ENCODE results near the gene NOTUM. TPM values are rescaled to one million over a fixed set of nuclear protein-coding genes. Genes with fewer than 3 reads are reported as not detected.

The NOTUM gene
- total and polyA plus RNA-seq, 9 of the 15 experiments (the other 6 are each of a cell fraction or from before 2014, with no cell fraction given), result 0.03 to 14.0 (median 4.1) TPM

DNA sequence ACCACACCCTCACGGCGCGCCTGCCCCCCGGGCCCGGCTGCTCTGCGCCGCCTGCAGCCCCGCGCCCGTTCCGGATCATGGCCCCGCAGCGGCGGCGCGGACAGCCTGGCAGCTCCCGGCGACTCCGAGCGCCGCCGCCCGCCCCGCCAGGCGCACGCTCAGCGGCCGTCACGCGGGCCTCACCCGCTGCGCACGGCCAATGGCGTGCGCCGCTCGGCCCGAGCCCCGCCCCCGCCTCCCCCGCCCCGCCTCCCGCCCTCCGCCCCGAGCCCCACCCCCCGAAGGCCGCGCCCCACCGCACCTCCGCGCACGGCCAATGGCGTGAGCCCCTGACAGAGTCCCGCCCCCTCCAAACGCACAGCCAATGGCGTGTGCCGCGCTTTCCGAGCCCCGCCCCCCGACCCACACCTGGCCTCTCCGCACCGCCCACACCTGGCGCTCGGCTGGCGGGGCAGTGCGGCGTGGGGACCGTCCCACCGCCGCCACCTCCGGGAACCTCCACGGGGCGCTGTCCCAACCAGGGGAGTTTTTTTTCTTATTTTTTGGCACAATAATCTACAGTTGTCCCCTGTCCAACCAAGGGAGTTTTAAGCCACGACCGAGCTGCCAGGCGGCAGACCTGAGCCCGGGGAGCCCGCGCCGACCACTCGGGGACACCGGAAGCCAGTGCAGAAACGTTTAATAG, 49.6 kb downstream of the NOTUM start, which contains the start of gene PCYT2 (continued):
- TF ChIP-seq, protein P1, sequence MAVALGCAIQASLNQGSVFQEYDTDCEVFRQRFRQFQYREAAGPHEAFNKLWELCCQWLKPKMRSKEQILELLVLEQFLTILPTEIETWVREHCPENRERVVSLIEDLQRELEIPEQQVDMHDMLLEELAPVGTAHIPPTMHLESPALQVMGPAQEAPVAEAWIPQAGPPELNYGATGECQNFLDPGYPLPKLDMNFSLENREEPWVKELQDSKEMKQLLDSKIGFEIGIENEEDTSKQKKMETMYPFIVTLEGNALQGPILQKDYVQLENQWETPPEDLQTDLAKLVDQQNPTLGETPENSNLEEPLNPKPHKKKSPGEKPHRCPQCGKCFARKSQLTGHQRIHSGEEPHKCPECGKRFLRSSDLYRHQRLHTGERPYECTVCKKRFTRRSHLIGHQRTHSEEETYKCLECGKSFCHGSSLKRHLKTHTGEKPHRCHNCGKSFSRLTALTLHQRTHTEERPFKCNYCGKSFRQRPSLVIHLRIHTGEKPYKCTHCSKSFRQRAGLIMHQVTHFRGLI (CRISPR knock-in tag; IDR thresholded peaks at IDR 0.05), result no peak
- peak; percentile 63 for TF ChIP-seq PCBP1 (IDR thresholded peaks at IDR 0.05; ENCODE audit: low read depth, low read length, poor library complexity, severe bottlenecking)
- TF ChIP-seq, protein P2, sequence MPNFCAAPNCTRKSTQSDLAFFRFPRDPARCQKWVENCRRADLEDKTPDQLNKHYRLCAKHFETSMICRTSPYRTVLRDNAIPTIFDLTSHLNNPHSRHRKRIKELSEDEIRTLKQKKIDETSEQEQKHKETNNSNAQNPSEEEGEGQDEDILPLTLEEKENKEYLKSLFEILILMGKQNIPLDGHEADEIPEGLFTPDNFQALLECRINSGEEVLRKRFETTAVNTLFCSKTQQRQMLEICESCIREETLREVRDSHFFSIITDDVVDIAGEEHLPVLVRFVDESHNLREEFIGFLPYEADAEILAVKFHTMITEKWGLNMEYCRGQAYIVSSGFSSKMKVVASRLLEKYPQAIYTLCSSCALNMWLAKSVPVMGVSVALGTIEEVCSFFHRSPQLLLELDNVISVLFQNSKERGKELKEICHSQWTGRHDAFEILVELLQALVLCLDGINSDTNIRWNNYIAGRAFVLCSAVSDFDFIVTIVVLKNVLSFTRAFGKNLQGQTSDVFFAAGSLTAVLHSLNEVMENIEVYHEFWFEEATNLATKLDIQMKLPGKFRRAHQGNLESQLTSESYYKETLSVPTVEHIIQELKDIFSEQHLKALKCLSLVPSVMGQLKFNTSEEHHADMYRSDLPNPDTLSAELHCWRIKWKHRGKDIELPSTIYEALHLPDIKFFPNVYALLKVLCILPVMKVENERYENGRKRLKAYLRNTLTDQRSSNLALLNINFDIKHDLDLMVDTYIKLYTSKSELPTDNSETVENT (CRISPR knock-in tag; IDR thresholded peaks at IDR 0.05), result no peak
- TF ChIP-seq LARP7 (IDR thresholded peaks at IDR 0.05), result no peak
- TF ChIP-seq, protein P3, sequence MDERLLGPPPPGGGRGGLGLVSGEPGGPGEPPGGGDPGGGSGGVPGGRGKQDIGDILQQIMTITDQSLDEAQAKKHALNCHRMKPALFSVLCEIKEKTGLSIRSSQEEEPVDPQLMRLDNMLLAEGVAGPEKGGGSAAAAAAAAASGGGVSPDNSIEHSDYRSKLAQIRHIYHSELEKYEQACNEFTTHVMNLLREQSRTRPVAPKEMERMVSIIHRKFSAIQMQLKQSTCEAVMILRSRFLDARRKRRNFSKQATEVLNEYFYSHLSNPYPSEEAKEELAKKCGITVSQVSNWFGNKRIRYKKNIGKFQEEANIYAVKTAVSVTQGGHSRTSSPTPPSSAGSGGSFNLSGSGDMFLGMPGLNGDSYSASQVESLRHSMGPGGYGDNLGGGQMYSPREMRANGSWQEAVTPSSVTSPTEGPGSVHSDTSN (CRISPR knock-in tag; IDR thresholded peaks at IDR 0.05; ENCODE audit: low read depth), result no peak
- TF ChIP-seq, protein P3 (tag; conservative IDR thresholded peaks at IDR 0.05; ENCODE audit: low read depth), result no peak
- TF ChIP-seq JUND (IDR thresholded peaks at IDR 0.05; ENCODE audit: borderline replicate concordance, low read depth, low read length), result no peak
- no peak for TF ChIP-seq JUND (tag; IDR thresholded peaks at IDR 0.05; ENCODE audit: borderline replicate concordance, low read depth, low read length)
- TF ChIP-seq TCF7 (IDR thresholded peaks at IDR 0.05; ENCODE audit: borderline replicate concordance), result no peak
- TF ChIP-seq, protein P4, sequence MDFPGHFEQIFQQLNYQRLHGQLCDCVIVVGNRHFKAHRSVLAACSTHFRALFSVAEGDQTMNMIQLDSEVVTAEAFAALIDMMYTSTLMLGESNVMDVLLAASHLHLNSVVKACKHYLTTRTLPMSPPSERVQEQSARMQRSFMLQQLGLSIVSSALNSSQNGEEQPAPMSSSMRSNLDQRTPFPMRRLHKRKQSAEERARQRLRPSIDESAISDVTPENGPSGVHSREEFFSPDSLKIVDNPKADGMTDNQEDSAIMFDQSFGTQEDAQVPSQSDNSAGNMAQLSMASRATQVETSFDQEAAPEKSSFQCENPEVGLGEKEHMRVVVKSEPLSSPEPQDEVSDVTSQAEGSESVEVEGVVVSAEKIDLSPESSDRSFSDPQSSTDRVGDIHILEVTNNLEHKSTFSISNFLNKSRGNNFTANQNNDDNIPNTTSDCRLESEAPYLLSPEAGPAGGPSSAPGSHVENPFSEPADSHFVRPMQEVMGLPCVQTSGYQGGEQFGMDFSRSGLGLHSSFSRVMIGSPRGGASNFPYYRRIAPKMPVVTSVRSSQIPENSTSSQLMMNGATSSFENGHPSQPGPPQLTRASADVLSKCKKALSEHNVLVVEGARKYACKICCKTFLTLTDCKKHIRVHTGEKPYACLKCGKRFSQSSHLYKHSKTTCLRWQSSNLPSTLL (IDR thresholded peaks at IDR 0.05), result no peak
- no peak for TF ChIP-seq HIVEP1 (CRISPR knock-in tag; IDR thresholded peaks at IDR 0.05)
- TF ChIP-seq, protein P5, sequence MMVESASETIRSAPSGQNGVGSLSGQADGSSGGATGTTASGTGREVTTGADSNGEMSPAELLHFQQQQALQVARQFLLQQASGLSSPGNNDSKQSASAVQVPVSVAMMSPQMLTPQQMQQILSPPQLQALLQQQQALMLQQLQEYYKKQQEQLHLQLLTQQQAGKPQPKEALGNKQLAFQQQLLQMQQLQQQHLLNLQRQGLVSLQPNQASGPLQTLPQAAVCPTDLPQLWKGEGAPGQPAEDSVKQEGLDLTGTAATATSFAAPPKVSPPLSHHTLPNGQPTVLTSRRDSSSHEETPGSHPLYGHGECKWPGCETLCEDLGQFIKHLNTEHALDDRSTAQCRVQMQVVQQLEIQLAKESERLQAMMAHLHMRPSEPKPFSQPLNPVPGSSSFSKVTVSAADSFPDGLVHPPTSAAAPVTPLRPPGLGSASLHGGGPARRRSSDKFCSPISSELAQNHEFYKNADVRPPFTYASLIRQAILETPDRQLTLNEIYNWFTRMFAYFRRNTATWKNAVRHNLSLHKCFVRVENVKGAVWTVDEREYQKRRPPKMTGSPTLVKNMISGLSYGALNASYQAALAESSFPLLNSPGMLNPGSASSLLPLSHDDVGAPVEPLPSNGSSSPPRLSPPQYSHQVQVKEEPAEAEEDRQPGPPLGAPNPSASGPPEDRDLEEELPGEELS (CRISPR knock-in tag; IDR thresholded peaks at IDR 0.05; ENCODE audit: borderline replicate concordance), result no peak
- TF ChIP-seq POLR2AphosphoS5 (IDR thresholded peaks at IDR 0.05; ENCODE audit: control insufficient read depth, insufficient read depth, low read depth, low read length), result 0 out of 2 replicates have a peak, but pooled peaks have one; percentile 31
- no peak for TF ChIP-seq FOS (IDR thresholded peaks at IDR 0.05; ENCODE audit: extremely low read depth, insufficient read length)
- TF ChIP-seq C11orf30 (IDR thresholded peaks at IDR 0.05; ENCODE audit: low read depth), result no peak
